PC-3 (cell line): ENCODE results near the gene INHBE.

ENCODE experiments used
- CTCF ChIP-seq: fragments of 300-600 bp; sonication (generic); conservative IDR thresholded peaks from 2 replicates; pipeline ENCODE4 v1.5.1; 2017; ENCODE audit warnings: antibody characterized with exemption, low read depth, mild to moderate bottlenecking, low read length
- EZH2 ChIP-seq: fragments of 300-600 bp; sonication (generic); IDR thresholded peaks from one replicate; pipeline ENCODE4 v1.6.1; 2017; ENCODE audit warnings: antibody characterized with exemption, mild to moderate bottlenecking, low read length; ENCODE audit not compliant: unreplicated experiment
- EZH2phosphoT487 ChIP-seq: fragments of 300-600 bp; sonication (generic); IDR thresholded peaks from 2 replicates; pipeline ENCODE4 v1.6.1; 2018; ENCODE audit warnings: mild to moderate bottlenecking, antibody characterized with exemption, low read length, borderline replicate concordance

DNA sequence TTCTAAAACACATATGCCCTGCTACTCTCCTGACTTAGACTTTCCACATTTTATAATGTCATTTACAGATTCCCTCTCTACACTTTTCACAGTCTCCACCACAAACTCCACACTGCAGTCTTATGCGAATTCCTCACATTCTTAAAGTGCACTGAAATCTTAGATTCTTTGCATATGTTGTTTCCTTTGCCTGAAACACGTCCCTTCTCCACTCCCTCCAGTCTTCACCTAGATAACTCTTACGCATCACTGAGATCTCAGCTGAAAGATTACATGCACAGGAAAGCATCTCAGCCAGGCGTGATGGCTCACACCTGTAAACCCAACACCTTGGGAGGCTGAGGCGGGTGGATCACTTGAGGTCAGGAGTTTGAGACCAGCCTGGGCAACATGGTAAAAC lies 28.4 kb downstream of the INHBE start:
- TF ChIP-seq CTCF (no peak), EZH2 (no peak), EZH2phosphoT487 (no peak)
